Kidney epithelial cell (primary cell): ENCODE measurements around the gene MAPKAPK2. TPM values are rescaled to one million over a fixed set of nuclear protein-coding genes. Genes with fewer than 3 reads are reported as not detected.

Experiments
- DNase-seq: peaks from one replicate; pipeline ENCODE4 v3.0.0-alpha.2; 2010; ENCODE audit warnings: low read depth
- H3K27me3 ChIP-seq: 2 replicates; pipeline ENCODE4 v1.6.0; 2011; ENCODE audit warnings: low read length; ENCODE audit not compliant: control insufficient read depth, insufficient read depth
- H3K36me3 ChIP-seq: 2 replicates; pipeline ENCODE4 v1.5.1; 2011; ENCODE audit warnings: low read length; ENCODE audit not compliant: control insufficient read depth, insufficient read depth
- H3K4me3 ChIP-seq: 2 replicates; pipeline ENCODE4 v1.5.1; 2011; ENCODE audit warnings: low read depth, mild to moderate bottlenecking, control low read depth, low read length
- CTCF ChIP-seq: IDR thresholded peaks from 2 replicates; pipeline ENCODE4 v1.5.1; 2011; ENCODE audit warnings: mild to moderate bottlenecking, moderate library complexity, low read length, control low read depth, inconsistent platforms; ENCODE audit not compliant: insufficient read depth, poor library complexity, severe bottlenecking
- total RNA-seq: library from RNA; depleted of rRNA; stranded (reverse); fragments of >200 nt; gene quantifications from 2 replicates; pipeline ENCODE4 v1.2.3, GENCODE V29; 2015

Gene MAPKAPK2
- total RNA-seq, 1 donor from 2014 or later, result 64.0 TPM

- no peak for DNase-seq
- Histone ChIP-seq H3K27me3 (peaks cover 16% of the 10 kb centered on the region), H3K4me3 (no peak overlapping the region), H3K36me3 (no peaks in the 10 kb centered on the region)
- no peak for TF ChIP-seq CTCF
Observed at GRCh38 chr1:206662396-206663092, 22.2 kb upstream of the MAPKAPK2 start.

- H3K36me3 ChIP-seq, result no peaks in the 10 kb centered on the region
- peaks cover 13% of the 10 kb centered on the region for H3K27me3 ChIP-seq
- DNase-seq, result no peak
- no peak overlapping the region for H3K4me3 ChIP-seq
- no peak for TF ChIP-seq CTCF
Observed at GRCh38 chr1:206663362-206663761, 21.3 kb upstream of the MAPKAPK2 start.

- peak; percentile 71 for TF ChIP-seq CTCF
- H3K4me3 ChIP-seq, result no peak overlapping the region
- H3K27me3 ChIP-seq, result peaks cover 13% of the 10 kb centered on the region
- no peak for DNase-seq
- H3K36me3 ChIP-seq, result no peaks in the 10 kb centered on the region
Observed at GRCh38 chr1:206663832-206664652, 20.7 kb upstream of the MAPKAPK2 start.

GRCh38 chr1:206664740-206665139 lies 20.0 kb upstream of the MAPKAPK2 start:
- no peaks in the 10 kb centered on the region for H3K36me3 ChIP-seq
- no peak for TF ChIP-seq CTCF
- no peak overlapping the region for H3K4me3 ChIP-seq
- DNase-seq, result no peak
- peaks cover 13% of the 10 kb centered on the region for H3K27me3 ChIP-seq

- no peak for TF ChIP-seq CTCF
- no peak for DNase-seq
- H3K36me3 ChIP-seq, result no peaks in the 10 kb centered on the region
- peaks cover 13% of the 10 kb centered on the region for H3K27me3 ChIP-seq
- no peak overlapping the region for H3K4me3 ChIP-seq
Observed at GRCh38 chr1:206666031-206666561, 18.6 kb upstream of the MAPKAPK2 start.
